ENCODE data around the gene ATL2.

The ATL2 gene

GRCh38 chr2:38267270-38267925 lies 109.7 kb downstream of the ATL2 start:
- TF ChIP-seq, protein P1, sequence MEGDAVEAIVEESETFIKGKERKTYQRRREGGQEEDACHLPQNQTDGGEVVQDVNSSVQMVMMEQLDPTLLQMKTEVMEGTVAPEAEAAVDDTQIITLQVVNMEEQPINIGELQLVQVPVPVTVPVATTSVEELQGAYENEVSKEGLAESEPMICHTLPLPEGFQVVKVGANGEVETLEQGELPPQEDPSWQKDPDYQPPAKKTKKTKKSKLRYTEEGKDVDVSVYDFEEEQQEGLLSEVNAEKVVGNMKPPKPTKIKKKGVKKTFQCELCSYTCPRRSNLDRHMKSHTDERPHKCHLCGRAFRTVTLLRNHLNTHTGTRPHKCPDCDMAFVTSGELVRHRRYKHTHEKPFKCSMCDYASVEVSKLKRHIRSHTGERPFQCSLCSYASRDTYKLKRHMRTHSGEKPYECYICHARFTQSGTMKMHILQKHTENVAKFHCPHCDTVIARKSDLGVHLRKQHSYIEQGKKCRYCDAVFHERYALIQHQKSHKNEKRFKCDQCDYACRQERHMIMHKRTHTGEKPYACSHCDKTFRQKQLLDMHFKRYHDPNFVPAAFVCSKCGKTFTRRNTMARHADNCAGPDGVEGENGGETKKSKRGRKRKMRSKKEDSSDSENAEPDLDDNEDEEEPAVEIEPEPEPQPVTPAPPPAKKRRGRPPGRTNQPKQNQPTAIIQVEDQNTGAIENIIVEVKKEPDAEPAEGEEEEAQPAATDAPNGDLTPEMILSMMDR (IDR thresholded peaks at IDR 0.05; ENCODE audit: low read depth, low read length): no peak

DNA sequence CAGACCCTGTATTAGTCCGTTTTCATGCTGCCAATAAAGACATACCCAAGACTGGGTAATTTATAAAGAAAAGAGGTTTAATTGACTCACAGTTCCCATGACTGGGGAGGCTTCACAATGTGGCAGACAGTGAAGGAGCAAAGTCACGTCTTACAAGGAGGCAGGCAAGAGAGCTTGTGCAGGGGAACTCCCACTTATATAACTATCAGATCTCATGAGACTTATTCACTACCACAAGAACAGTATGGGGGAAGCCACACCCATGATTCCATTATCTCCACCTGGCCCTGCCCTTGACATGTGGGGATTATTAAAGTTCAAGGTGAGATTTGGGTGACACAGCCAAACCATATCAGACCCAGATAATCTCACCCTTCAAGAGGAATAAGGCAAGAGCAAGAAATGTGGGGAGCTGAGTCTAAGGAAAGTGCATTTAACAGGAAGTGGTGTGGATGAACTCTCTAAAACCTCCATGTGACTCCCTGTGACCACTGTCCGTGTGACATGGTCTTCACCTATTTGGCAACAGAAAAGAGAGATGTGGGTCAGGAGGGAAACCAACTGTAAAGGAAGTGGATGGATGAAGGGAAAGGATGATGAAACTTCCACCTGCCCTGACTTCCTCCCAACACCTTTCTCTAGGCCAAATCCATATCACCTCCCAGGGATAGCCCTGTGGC lies 110.6 kb downstream of the ATL2 start:
- no peak overlapping the region for H3K4me3 ChIP-seq (ENCODE audit: low read depth, low read length)
- H3K36me3 ChIP-seq: no peaks in the 10 kb centered on the region
- no peak for DNase-seq
- H3K27ac ChIP-seq: no peak overlapping the region
- no peaks in the 10 kb centered on the region for H3K9me3 ChIP-seq (ENCODE audit: severe bottlenecking)
- H3K27me3 ChIP-seq (ENCODE audit: insufficient read depth, low read depth, severe bottlenecking): no peaks in the 10 kb centered on the region
- TF ChIP-seq, protein P1 (IDR thresholded peaks at IDR 0.05; ENCODE audit: low read depth, low read length): no peak

More at GRCh38 chr2:38267270-38267925, 109.7 kb downstream of the ATL2 start:
- Histone ChIP-seq H3K27ac (no peak overlapping the region), H3K9me3 (ENCODE audit: severe bottlenecking) (no peaks in the 10 kb centered on the region), H3K4me3 (ENCODE audit: low read depth, low read length) (no peak overlapping the region), H3K27me3 (ENCODE audit: insufficient read depth, low read depth, severe bottlenecking) (no peaks in the 10 kb centered on the region), H3K36me3 (no peaks in the 10 kb centered on the region)
- DNase-seq: no peak

DNA sequence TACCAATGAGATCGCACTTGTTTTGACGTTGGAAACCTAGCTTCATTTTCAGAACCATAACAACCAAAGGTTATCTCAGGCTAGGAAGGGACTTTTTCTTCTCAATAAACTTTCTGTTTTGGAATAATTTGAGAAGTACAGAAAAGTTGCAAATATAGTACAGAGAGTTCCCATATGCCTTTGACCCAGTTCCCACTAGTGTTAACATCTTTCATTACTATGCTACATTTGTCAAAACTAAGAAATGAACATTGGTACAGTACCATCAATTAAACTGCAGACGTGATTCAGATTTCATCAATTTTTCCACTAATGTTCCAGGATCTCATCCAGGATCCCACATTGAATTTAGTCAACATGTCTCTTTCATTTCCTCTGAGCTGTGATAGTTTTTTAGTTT lies 111.6 kb downstream of the ATL2 start:
- Histone ChIP-seq H3K4me3 (ENCODE audit: low read depth, low read length) (no peak overlapping the region), H3K36me3 (no peaks in the 10 kb centered on the region), H3K9me3 (ENCODE audit: severe bottlenecking) (no peaks in the 10 kb centered on the region), H3K27me3 (ENCODE audit: insufficient read depth, low read depth, severe bottlenecking) (no peaks in the 10 kb centered on the region), H3K27ac (no peak overlapping the region)
- DNase-seq: no peak
- TF ChIP-seq, protein P1 (IDR thresholded peaks at IDR 0.05; ENCODE audit: low read depth, low read length): no peak

GRCh38 chr2:38264396-38265221 lies 112.5 kb downstream of the ATL2 start:
- Histone ChIP-seq H3K27me3 (ENCODE audit: insufficient read depth, low read depth, severe bottlenecking) (no peaks in the 10 kb centered on the region), H3K4me3 (ENCODE audit: low read depth, low read length) (no peak overlapping the region), H3K27ac (no peak overlapping the region), H3K9me3 (ENCODE audit: severe bottlenecking) (no peaks in the 10 kb centered on the region), H3K36me3 (no peaks in the 10 kb centered on the region)
- no peak for DNase-seq
- TF ChIP-seq, protein P1 (IDR thresholded peaks at IDR 0.05; ENCODE audit: low read depth, low read length): no peak

GRCh38 chr2:38263293-38263692 lies 113.8 kb downstream of the ATL2 start:
- DNase-seq: no peak
- H3K27me3 ChIP-seq (ENCODE audit: insufficient read depth, low read depth, severe bottlenecking): no peaks in the 10 kb centered on the region

More at GRCh38 chr2:38263293-38263692, 113.8 kb downstream of the ATL2 start:
- Histone ChIP-seq H3K9me3 (ENCODE audit: severe bottlenecking) (no peaks in the 10 kb centered on the region), H3K4me3 (ENCODE audit: low read depth, low read length) (no peak overlapping the region), H3K36me3 (no peaks in the 10 kb centered on the region), H3K27ac (no peak overlapping the region)
- TF ChIP-seq, protein P1 (IDR thresholded peaks at IDR 0.05; ENCODE audit: low read depth, low read length): no peak

Measured in WERI-Rb-1 (cell line).